Cardiac muscle cell (in vitro differentiated cells and primary cell): ENCODE data around the gene MAST4. TPM values are rescaled to one million over a fixed set of nuclear protein-coding genes. Genes with fewer than 3 reads are reported as not detected.

Experiments used
- DNase-seq, 2 donors: peaks; one replicate each; pipeline versions ENCODE4 v3.0.0 to v3.0.0-alpha.2; 2010 to 2017; ENCODE audit warnings: low read depth in 1 of 2, low spot score in 1 of 2
- H3K27ac ChIP-seq: fragments of 200-600 bp; sonication (generic); 2 replicates; pipeline ENCODE4 v1.5.1; 2016
- H3K27me3 ChIP-seq: fragments of 200-600 bp; sonication (generic); 2 replicates; pipeline ENCODE4 v1.6.0; 2016; ENCODE audit warnings: control low read depth
- H3K36me3 ChIP-seq: fragments of 200-600 bp; sonication (generic); 2 replicates; pipeline ENCODE4 v1.5.1; 2016; ENCODE audit warnings: control low read depth
- H3K4me1 ChIP-seq: fragments of 200-600 bp; sonication (generic); 2 replicates; pipeline ENCODE4 v1.8.1; 2017; ENCODE audit warnings: low read depth, mild to moderate bottlenecking, mixed run types
- H3K4me3 ChIP-seq: fragments of 200-600 bp; sonication (generic); 2 replicates; pipeline ENCODE4 v1.5.1; 2016; ENCODE audit warnings: mild to moderate bottlenecking
- H3K9me3 ChIP-seq: fragments of 200-600 bp; sonication (generic); 2 replicates; pipeline ENCODE4 v1.5.1; 2017; ENCODE audit warnings: low read depth, mild to moderate bottlenecking, control low read depth
- CTCF ChIP-seq: IDR thresholded peaks from 2 replicates; pipeline ENCODE4 v1.5.1; 2012; ENCODE audit warnings: low read depth, mild to moderate bottlenecking, low read length
- polyA plus RNA-seq: library from polyadenylated mRNA; unstranded; fragments of >200 nt; fragmentation: Nextera tagmentation; extraction: Ambion mirVana; gene quantifications from 2 replicates; pipeline ENCODE4 v1.2.1, GENCODE V29; 2016
- total RNA-seq: library from RNA; depleted of rRNA; stranded (reverse); fragments of >200 nt; gene quantifications from 2 replicates; pipeline ENCODE4 v1.2.3, GENCODE V29; 2016

MAST4 gene
- total and polyA plus RNA-seq, 2 experiments from 2014 or later = 33.1 to 58.0 TPM

DNA sequence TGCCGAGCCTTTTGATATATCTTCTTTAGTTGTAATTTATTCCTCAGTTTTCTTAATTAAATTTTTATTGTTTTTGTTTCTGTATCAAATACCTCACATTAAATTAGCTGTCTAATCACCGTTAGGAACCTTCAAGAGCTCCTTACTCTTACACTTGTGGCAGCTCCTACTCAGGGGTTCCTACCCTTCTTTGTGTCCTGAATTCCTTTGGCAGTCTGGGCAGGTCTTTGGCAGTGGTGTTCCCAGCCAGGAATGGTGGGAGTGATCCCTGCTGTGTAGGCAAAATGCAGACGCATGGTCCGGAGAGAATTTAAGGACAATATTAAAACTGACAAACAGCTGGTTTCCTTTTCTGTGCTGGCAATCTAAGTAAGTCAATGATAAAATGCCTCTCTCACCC is 41.8 kb downstream of the MAST4 start:
- H3K27me3 ChIP-seq = no peaks in the 10 kb centered on the region
- H3K4me3 ChIP-seq = no peak overlapping the region
- no peaks in the 10 kb centered on the region for H3K9me3 ChIP-seq
- no peaks in the 10 kb centered on the region for H3K36me3 ChIP-seq
- no peak overlapping the region for H3K27ac ChIP-seq
- TF ChIP-seq CTCF = no peak
- DNase-seq = no peak
- no peaks in the 10 kb centered on the region for H3K4me1 ChIP-seq

DNA sequence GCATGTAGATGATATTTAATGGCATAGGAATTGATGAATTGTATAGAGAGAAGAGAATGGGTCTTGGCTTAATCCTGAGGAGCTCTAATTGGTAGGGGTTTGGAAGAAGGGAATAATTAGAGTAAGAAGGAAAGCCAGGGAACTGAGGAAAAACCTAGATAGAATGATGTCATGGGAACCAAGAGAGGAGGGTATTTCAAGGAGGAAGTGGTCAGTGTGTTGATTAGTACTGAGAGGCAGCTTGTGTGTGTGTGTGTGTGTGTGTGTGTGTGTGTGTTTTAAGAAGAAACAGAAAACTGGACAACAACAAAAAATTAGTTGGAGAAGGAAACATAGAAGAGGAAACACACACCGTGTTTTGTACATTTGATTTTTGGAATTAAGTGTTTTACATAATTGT is 42.8 kb downstream of the MAST4 start:
- TF ChIP-seq CTCF = no peak
- Histone ChIP-seq H3K4me3 (no peak overlapping the region), H3K9me3 (no peaks in the 10 kb centered on the region), H3K4me1 (no peaks in the 10 kb centered on the region), H3K27me3 (no peaks in the 10 kb centered on the region), H3K36me3 (no peaks in the 10 kb centered on the region), H3K27ac (no peak overlapping the region)
- peak in 1 of 2 donors; percentile 36 for DNase-seq

DNA sequence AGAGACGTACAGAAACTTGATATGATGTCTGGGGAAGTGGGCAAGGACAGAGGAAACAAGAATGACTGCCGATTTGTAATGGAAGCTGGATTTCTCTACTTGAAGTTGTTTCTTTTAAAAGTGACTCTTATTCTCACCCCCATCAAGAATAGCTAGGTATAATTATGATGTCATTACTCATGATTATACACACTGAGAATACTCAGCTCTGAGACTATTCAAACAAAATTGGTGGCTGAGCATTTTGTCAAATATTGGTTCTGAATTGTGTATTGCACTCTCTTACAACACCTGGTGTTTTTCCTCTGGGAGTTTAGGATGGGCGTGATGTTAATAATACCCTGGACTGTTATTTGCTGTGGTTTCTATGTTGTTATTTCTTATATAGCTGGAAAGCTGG is 46.3 kb downstream of the MAST4 start:
- Histone ChIP-seq H3K27ac (no peak overlapping the region), H3K4me3 (no peak overlapping the region), H3K36me3 (no peaks in the 10 kb centered on the region), H3K9me3 (no peaks in the 10 kb centered on the region), H3K4me1 (no peaks in the 10 kb centered on the region), H3K27me3 (no peaks in the 10 kb centered on the region)
- TF ChIP-seq CTCF = no peak
- DNase-seq = no peak

DNA sequence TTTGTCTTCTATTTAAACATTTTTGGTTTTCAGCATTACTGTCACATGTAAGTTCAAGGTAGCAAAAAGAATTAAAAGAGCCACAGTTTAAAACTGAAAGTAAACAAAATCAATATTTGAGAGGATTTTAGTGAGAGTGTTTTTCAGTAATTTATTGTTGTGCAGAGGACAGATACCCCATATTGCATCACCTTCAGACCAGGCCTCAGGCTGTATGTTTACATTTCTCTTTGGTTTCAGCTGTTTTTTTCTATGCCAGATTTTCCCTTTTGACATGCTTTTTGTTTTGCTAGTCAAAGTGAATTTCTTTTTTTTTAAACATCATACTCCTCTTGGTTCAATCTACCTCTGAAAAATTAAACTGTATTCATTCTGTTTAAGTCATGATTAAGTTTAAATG is 47.2 kb downstream of the MAST4 start:
- Histone ChIP-seq H3K4me1 (no peaks in the 10 kb centered on the region), H3K9me3 (no peaks in the 10 kb centered on the region), H3K36me3 (no peaks in the 10 kb centered on the region), H3K27me3 (no peaks in the 10 kb centered on the region), H3K4me3 (no peak overlapping the region), H3K27ac (no peak overlapping the region)
- no peak for TF ChIP-seq CTCF
- no peak for DNase-seq

GRCh38 chr5:66644111-66644510 is 47.9 kb downstream of the MAST4 start:
- no peak for TF ChIP-seq CTCF
- no peak for DNase-seq
- Histone ChIP-seq H3K9me3 (no peaks in the 10 kb centered on the region), H3K36me3 (no peaks in the 10 kb centered on the region), H3K4me3 (no peak overlapping the region), H3K27me3 (no peaks in the 10 kb centered on the region), H3K27ac (no peak overlapping the region), H3K4me1 (no peaks in the 10 kb centered on the region)

GRCh38 chr5:66645039-66645438 is 48.8 kb downstream of the MAST4 start:
- Histone ChIP-seq H3K4me1 (no peaks in the 10 kb centered on the region), H3K27me3 (no peaks in the 10 kb centered on the region), H3K36me3 (no peaks in the 10 kb centered on the region), H3K9me3 (no peaks in the 10 kb centered on the region), H3K4me3 (no peak overlapping the region), H3K27ac (no peak overlapping the region)
- no peak for TF ChIP-seq CTCF
- DNase-seq = no peak
